CD14-positive monocyte (primary cell): ENCODE data around the gene ADORA2B. TPM values are rescaled to one million over a fixed set of nuclear protein-coding genes. Genes with fewer than 3 reads are reported as not detected.
"Not testable (repeated sequence)": the region's sequence is repeated elsewhere in the genome, so short reads cannot be mapped to it uniquely, and the experiment has no call there.

Source experiments
- DNase-seq, 3 donors: peaks; one replicate each; pipeline ENCODE4 v3.0.0-alpha.2; 2011 to 2022
- H2AFZ ChIP-seq: 2 replicates; pipeline ENCODE4 v1.6.0; 2012; ENCODE audit warnings: mild to moderate bottlenecking, low read depth, low read length, inconsistent platforms; ENCODE audit not compliant: insufficient read depth, poor library complexity, severe bottlenecking
- H3K27ac ChIP-seq, 2 donors: 1 replicate in 1 of 2; 2 replicates in 1 of 2; pipeline ENCODE4 v1.5.1; 2012 to 2013; ENCODE audit warnings: low read length in 2 of 2, control low read depth in 1 of 2, inconsistent platforms in 1 of 2, low read depth in 1 of 2, mild to moderate bottlenecking in 1 of 2
- H3K27me3 ChIP-seq, 2 donors: one replicate each; pipeline versions ENCODE4 v1.6.0 to v1.6.1; 2011 to 2013; ENCODE audit warnings: low read length in 2 of 2; ENCODE audit not compliant: control insufficient read depth in 2 of 2, insufficient read depth in 2 of 2
- H3K36me3 ChIP-seq, 2 donors: replicated peaks in 1 of 2; 1 replicate in 1 of 2; 2 replicates in 1 of 2; pipeline versions ENCODE4 v1.5.1 to v1.6.1; 2012 to 2013; ENCODE audit warnings: low read length in 2 of 2, control low read depth in 1 of 2, inconsistent platforms in 1 of 2, mild to moderate bottlenecking in 1 of 2; ENCODE audit not compliant: insufficient read depth in 2 of 2, control insufficient read depth in 1 of 2
- H3K4me1 ChIP-seq, 2 donors: 1 replicate in 1 of 2; 2 replicates in 1 of 2; pipeline versions ENCODE4 v1.5.1 to v1.6.1; 2012 to 2013; ENCODE audit warnings: low read length in 2 of 2, control low read depth in 1 of 2, inconsistent platforms in 1 of 2, mild to moderate bottlenecking in 1 of 2, moderate library complexity in 1 of 2; ENCODE audit not compliant: insufficient read depth in 2 of 2, control insufficient read depth in 1 of 2
- H3K4me2 ChIP-seq: replicated peaks from 2 replicates; pipeline ENCODE3; 2012; ENCODE audit warnings: low read length, moderate library complexity, mild to moderate bottlenecking; ENCODE audit not compliant: poor library complexity, severe bottlenecking; ENCODE audit errors: extremely low read depth
- H3K4me3 ChIP-seq, 3 experiments: fragments of 200-600 bp in 1 of 3; sonication (generic) in 1 of 3; replicated peaks in 1 of 3; 1 replicate in 2 of 3; 2 replicates in 1 of 3; pipeline ENCODE4 v1.5.1; 2011 to 2013; ENCODE audit warnings: low read length in 3 of 3, mild to moderate bottlenecking in 3 of 3, control low read depth in 2 of 3, low read depth in 2 of 3, inconsistent platforms in 1 of 3, moderate library complexity in 1 of 3
- H3K79me2 ChIP-seq: 2 replicates; pipeline ENCODE4 v1.6.0; 2012; ENCODE audit warnings: mild to moderate bottlenecking, control low read depth, inconsistent platforms, low read length, moderate library complexity; ENCODE audit not compliant: insufficient read depth
- H3K9ac ChIP-seq: 2 replicates; pipeline ENCODE4 v1.6.0; 2017; ENCODE audit warnings: low read length, mild to moderate bottlenecking; ENCODE audit not compliant: insufficient read depth, poor library complexity, severe bottlenecking
- H3K9me3 ChIP-seq, 2 donors: replicated peaks in 1 of 2; 1 replicate in 1 of 2; 2 replicates in 1 of 2; pipeline versions ENCODE4 v1.5.1 to v1.6.1; 2012 to 2013; ENCODE audit warnings: low read length in 2 of 2, control low read depth in 1 of 2; ENCODE audit not compliant: control insufficient read depth in 1 of 2, insufficient read depth in 1 of 2
- H4K20me1 ChIP-seq: 2 replicates; pipeline ENCODE4 v1.6.0; 2012; ENCODE audit warnings: mild to moderate bottlenecking, low read length, control low read depth, moderate library complexity; ENCODE audit not compliant: insufficient read depth
- H3K27ac Mint-ChIP-seq, 7 donors: one replicate each; pipeline ENCODE4 v1.8.0; 2020; ENCODE audit warnings: mild to moderate bottlenecking in 7 of 7, mixed read lengths in 7 of 7, moderate library complexity in 6 of 7, inconsistent platforms in 2 of 7
- H3K27me3 Mint-ChIP-seq, 3 donors: one replicate each; pipeline ENCODE4 v1.8.0; 2021 to 2022; ENCODE audit warnings: low read depth in 3 of 3, mild to moderate bottlenecking in 3 of 3, mixed read lengths in 3 of 3, moderate library complexity in 3 of 3, inconsistent platforms in 1 of 3
- H3K36me3 Mint-ChIP-seq, 2 donors: one replicate each; pipeline ENCODE4 v1.8.0; 2020; ENCODE audit warnings: mixed read lengths in 2 of 2, inconsistent platforms in 1 of 2, mild to moderate bottlenecking in 1 of 2
- H3K4me1 Mint-ChIP-seq: one replicate; pipeline ENCODE4 v1.8.0; 2020; ENCODE audit warnings: mild to moderate bottlenecking, mixed read lengths
- H3K4me3 Mint-ChIP-seq, 2 donors: one replicate each; pipeline ENCODE4 v1.8.0; 2020; ENCODE audit warnings: mild to moderate bottlenecking in 2 of 2, mixed read lengths in 2 of 2, moderate library complexity in 1 of 2
- H3K9me3 Mint-ChIP-seq, 7 donors: one replicate each; pipeline ENCODE4 v1.8.0; 2020 to 2022; ENCODE audit warnings: mixed read lengths in 7 of 7, mild to moderate bottlenecking in 6 of 7, moderate library complexity in 6 of 7, inconsistent platforms in 2 of 7
- WGBS: methylation state at CpG from one replicate; pipeline ENCODE4 v1.1.5; 2013; ENCODE audit warnings: missing lambda C conversion rate; ENCODE audit not compliant: insufficient coverage; 5-methylcytosine and 5-hydroxymethylcytosine counted together
- intact Hi-C, 2 donors: fragments of 100-400 bp; cut with micrococcal nuclease; formaldehyde crosslinking; loops; one replicate each; pipeline versions ENCODE4 v1.15.0 to v1.15.1; 2023
- polyA plus RNA-seq, 3 donors: library from polyadenylated mRNA; depleted of rRNA in 1 of 3; unstranded in 2 of 3; stranded (reverse) in 1 of 3; fragments of 300-500 nt in 2 of 3; fragments of >200 nt in 1 of 3; fragmentation: Illumina TruSeq in 2 of 3; gene quantifications; 1 replicate in 2 of 3; 2 replicates in 1 of 3; pipeline ENCODE4 v1.2.3, GENCODE V29; 2012 to 2021
- TF ChIP-seq, protein P1 (sequence below): fragments of 200-600 bp; IDR thresholded peaks from one replicate; pipeline ENCODE4 v1.8.0; 2022; ENCODE audit warnings: antibody characterized with exemption, mild to moderate bottlenecking

The ADORA2B gene
- polyA plus RNA-seq, 3 donors, result 2.0 to 6.4 (median 4.4) TPM

DNA sequence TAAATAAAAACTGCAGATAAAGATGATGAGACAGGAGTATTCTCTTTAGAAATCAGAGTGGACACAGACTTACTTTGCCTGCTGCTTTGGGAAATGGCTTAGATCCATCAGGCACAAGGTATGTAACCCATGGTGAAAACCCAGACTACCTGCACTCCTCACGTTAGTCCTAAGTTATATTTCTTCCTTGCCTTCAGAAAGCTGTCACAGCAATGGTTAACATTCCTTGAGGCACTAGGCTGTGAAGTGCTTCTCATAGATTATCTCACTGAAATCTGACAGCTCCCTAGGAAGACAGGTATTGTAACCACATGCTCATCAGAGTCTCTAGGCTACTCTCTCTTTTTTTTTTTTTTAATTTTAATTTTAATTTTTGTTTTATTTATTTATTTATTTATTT, 33.7 kb downstream of the ADORA2B start:
- Histone ChIP-seq H3K4me2 (no peak overlapping the region), H3K27ac (no peak overlapping the region), H3K36me3 (peaks cover 46 to 80% of the 10 kb centered on the region in 2 donors), H3K9me3 (no peaks in the 10 kb centered on the region), H2AFZ (no peak overlapping the region), H4K20me1 (peaks cover 11% of the 10 kb centered on the region), H3K4me1 (peaks cover 20 to 27% of the 10 kb centered on the region in 2 donors), H3K27me3 (no peaks in the 10 kb centered on the region), H3K4me3 (no peak overlapping the region), H3K9ac (no peak overlapping the region), H3K79me2 (no peaks in the 10 kb centered on the region)
- Mint-ChIP-seq H3K4me3 (no peak overlapping the region), H3K27me3 (no peaks in the 10 kb centered on the region), H3K4me1 (peaks cover 19% of the 10 kb centered on the region), H3K27ac (no peak overlapping the region), H3K9me3 (no peaks in the 10 kb centered on the region), H3K36me3 (peaks cover 64 to 71% of the 10 kb centered on the region in 2 donors)
- intact Hi-C loops, result no loop called here
- WGBS, result 100% methylated on average over 1 of the region's 1 CpG
- no peak for DNase-seq
- TF ChIP-seq, protein P1, sequence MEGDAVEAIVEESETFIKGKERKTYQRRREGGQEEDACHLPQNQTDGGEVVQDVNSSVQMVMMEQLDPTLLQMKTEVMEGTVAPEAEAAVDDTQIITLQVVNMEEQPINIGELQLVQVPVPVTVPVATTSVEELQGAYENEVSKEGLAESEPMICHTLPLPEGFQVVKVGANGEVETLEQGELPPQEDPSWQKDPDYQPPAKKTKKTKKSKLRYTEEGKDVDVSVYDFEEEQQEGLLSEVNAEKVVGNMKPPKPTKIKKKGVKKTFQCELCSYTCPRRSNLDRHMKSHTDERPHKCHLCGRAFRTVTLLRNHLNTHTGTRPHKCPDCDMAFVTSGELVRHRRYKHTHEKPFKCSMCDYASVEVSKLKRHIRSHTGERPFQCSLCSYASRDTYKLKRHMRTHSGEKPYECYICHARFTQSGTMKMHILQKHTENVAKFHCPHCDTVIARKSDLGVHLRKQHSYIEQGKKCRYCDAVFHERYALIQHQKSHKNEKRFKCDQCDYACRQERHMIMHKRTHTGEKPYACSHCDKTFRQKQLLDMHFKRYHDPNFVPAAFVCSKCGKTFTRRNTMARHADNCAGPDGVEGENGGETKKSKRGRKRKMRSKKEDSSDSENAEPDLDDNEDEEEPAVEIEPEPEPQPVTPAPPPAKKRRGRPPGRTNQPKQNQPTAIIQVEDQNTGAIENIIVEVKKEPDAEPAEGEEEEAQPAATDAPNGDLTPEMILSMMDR, result no peak

DNA sequence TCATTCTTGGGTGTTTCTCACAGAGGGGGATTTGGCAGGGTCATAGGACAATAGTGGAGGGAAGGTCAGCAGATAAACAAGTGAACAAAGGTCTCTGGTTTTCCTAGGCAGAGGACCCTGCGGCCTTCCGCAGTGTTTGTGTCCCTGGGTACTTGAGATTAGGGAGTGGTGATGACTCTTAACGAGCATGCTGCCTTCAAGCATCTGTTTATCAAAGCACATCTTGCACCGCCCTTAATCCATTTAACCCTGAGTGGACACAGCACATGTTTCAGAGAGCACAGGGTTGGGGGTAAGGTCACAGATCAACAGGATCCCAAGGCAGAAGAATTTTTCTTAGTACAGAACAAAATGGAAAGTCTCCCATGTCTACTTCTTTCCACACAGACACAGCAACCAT, 34.1 kb downstream of the ADORA2B start:
- H2AFZ ChIP-seq, H3K27me3 ChIP-seq, H3K79me2 ChIP-seq, H3K4me3 ChIP-seq, DNase-seq, intact Hi-C loops, H3K27ac ChIP-seq, H3K9me3 Mint-ChIP-seq, H3K27me3 Mint-ChIP-seq, H3K9me3 ChIP-seq, H3K4me3 Mint-ChIP-seq, H3K4me2 ChIP-seq, H3K9ac ChIP-seq: not testable (repeated sequence)
- H3K4me1 Mint-ChIP-seq, result peaks cover 19% of the 10 kb centered on the region
- peak overlapping the region in 1 of 7 donors; percentile 63 for H3K27ac Mint-ChIP-seq
- peaks cover 65 to 72% of the 10 kb centered on the region in 2 donors for H3K36me3 Mint-ChIP-seq
- Histone ChIP-seq H3K4me1 (peaks cover 20 to 27% of the 10 kb centered on the region in 2 donors), H4K20me1 (peaks cover 11% of the 10 kb centered on the region), H3K36me3 (peaks cover 50 to 84% of the 10 kb centered on the region in 2 donors)
- WGBS, result no CpG with 5 or more reads among the region's 4 CpGs
